CD14-positive monocyte (primary cell): Measurements from ENCODE around the gene SHROOM2. TPM values are rescaled to one million over a fixed set of nuclear protein-coding genes. Genes with fewer than 3 reads are reported as not detected.

Experiments
- DNase-seq, 3 donors: peaks; one replicate each; pipeline ENCODE4 v3.0.0-alpha.2; 2011 to 2022
- H2AFZ ChIP-seq: 2 replicates; pipeline ENCODE4 v1.6.0; 2012; ENCODE audit warnings: mild to moderate bottlenecking, low read depth, low read length, inconsistent platforms; ENCODE audit not compliant: insufficient read depth, poor library complexity, severe bottlenecking
- H3K27ac ChIP-seq, 2 donors: 1 replicate in 1 of 2; 2 replicates in 1 of 2; pipeline ENCODE4 v1.5.1; 2012 to 2013; ENCODE audit warnings: low read length in 2 of 2, control low read depth in 1 of 2, inconsistent platforms in 1 of 2, low read depth in 1 of 2, mild to moderate bottlenecking in 1 of 2
- H3K27me3 ChIP-seq, 2 donors: one replicate each; pipeline versions ENCODE4 v1.6.0 to v1.6.1; 2011 to 2013; ENCODE audit warnings: low read length in 2 of 2; ENCODE audit not compliant: control insufficient read depth in 2 of 2, insufficient read depth in 2 of 2
- H3K36me3 ChIP-seq, 2 donors: replicated peaks in 1 of 2; 1 replicate in 1 of 2; 2 replicates in 1 of 2; pipeline versions ENCODE4 v1.5.1 to v1.6.1; 2012 to 2013; ENCODE audit warnings: low read length in 2 of 2, control low read depth in 1 of 2, inconsistent platforms in 1 of 2, mild to moderate bottlenecking in 1 of 2; ENCODE audit not compliant: insufficient read depth in 2 of 2, control insufficient read depth in 1 of 2
- H3K4me1 ChIP-seq, 2 donors: 1 replicate in 1 of 2; 2 replicates in 1 of 2; pipeline versions ENCODE4 v1.5.1 to v1.6.1; 2012 to 2013; ENCODE audit warnings: low read length in 2 of 2, control low read depth in 1 of 2, inconsistent platforms in 1 of 2, mild to moderate bottlenecking in 1 of 2, moderate library complexity in 1 of 2; ENCODE audit not compliant: insufficient read depth in 2 of 2, control insufficient read depth in 1 of 2
- H3K4me2 ChIP-seq: replicated peaks from 2 replicates; pipeline ENCODE3; 2012; ENCODE audit warnings: low read length, moderate library complexity, mild to moderate bottlenecking; ENCODE audit not compliant: poor library complexity, severe bottlenecking; ENCODE audit errors: extremely low read depth
- H3K4me3 ChIP-seq, 3 experiments: fragments of 200-600 bp in 1 of 3; sonication (generic) in 1 of 3; replicated peaks in 1 of 3; 1 replicate in 2 of 3; 2 replicates in 1 of 3; pipeline ENCODE4 v1.5.1; 2011 to 2013; ENCODE audit warnings: low read length in 3 of 3, mild to moderate bottlenecking in 3 of 3, control low read depth in 2 of 3, low read depth in 2 of 3, inconsistent platforms in 1 of 3, moderate library complexity in 1 of 3
- H3K79me2 ChIP-seq: 2 replicates; pipeline ENCODE4 v1.6.0; 2012; ENCODE audit warnings: mild to moderate bottlenecking, control low read depth, inconsistent platforms, low read length, moderate library complexity; ENCODE audit not compliant: insufficient read depth
- H3K9ac ChIP-seq: 2 replicates; pipeline ENCODE4 v1.6.0; 2017; ENCODE audit warnings: low read length, mild to moderate bottlenecking; ENCODE audit not compliant: insufficient read depth, poor library complexity, severe bottlenecking
- H3K9me3 ChIP-seq, 2 donors: replicated peaks in 1 of 2; 1 replicate in 1 of 2; 2 replicates in 1 of 2; pipeline versions ENCODE4 v1.5.1 to v1.6.1; 2012 to 2013; ENCODE audit warnings: low read length in 2 of 2, control low read depth in 1 of 2; ENCODE audit not compliant: control insufficient read depth in 1 of 2, insufficient read depth in 1 of 2
- H4K20me1 ChIP-seq: 2 replicates; pipeline ENCODE4 v1.6.0; 2012; ENCODE audit warnings: mild to moderate bottlenecking, low read length, control low read depth, moderate library complexity; ENCODE audit not compliant: insufficient read depth
- H3K27ac Mint-ChIP-seq, 7 donors: one replicate each; pipeline ENCODE4 v1.8.0; 2020; ENCODE audit warnings: mild to moderate bottlenecking in 7 of 7, mixed read lengths in 7 of 7, moderate library complexity in 6 of 7, inconsistent platforms in 2 of 7
- H3K27me3 Mint-ChIP-seq, 3 donors: one replicate each; pipeline ENCODE4 v1.8.0; 2021 to 2022; ENCODE audit warnings: low read depth in 3 of 3, mild to moderate bottlenecking in 3 of 3, mixed read lengths in 3 of 3, moderate library complexity in 3 of 3, inconsistent platforms in 1 of 3
- H3K36me3 Mint-ChIP-seq, 2 donors: one replicate each; pipeline ENCODE4 v1.8.0; 2020; ENCODE audit warnings: mixed read lengths in 2 of 2, inconsistent platforms in 1 of 2, mild to moderate bottlenecking in 1 of 2
- H3K4me1 Mint-ChIP-seq: one replicate; pipeline ENCODE4 v1.8.0; 2020; ENCODE audit warnings: mild to moderate bottlenecking, mixed read lengths
- H3K4me3 Mint-ChIP-seq, 2 donors: one replicate each; pipeline ENCODE4 v1.8.0; 2020; ENCODE audit warnings: mild to moderate bottlenecking in 2 of 2, mixed read lengths in 2 of 2, moderate library complexity in 1 of 2
- H3K9me3 Mint-ChIP-seq, 7 donors: one replicate each; pipeline ENCODE4 v1.8.0; 2020 to 2022; ENCODE audit warnings: mixed read lengths in 7 of 7, mild to moderate bottlenecking in 6 of 7, moderate library complexity in 6 of 7, inconsistent platforms in 2 of 7
- CTCF ChIP-seq: fragments of 200-600 bp; IDR thresholded peaks from one replicate; pipeline ENCODE4 v1.8.0; 2022; ENCODE audit warnings: antibody characterized with exemption, mild to moderate bottlenecking
- WGBS: methylation state at CpG from one replicate; pipeline ENCODE4 v1.1.5; 2013; ENCODE audit warnings: missing lambda C conversion rate; ENCODE audit not compliant: insufficient coverage; 5-methylcytosine and 5-hydroxymethylcytosine counted together
- intact Hi-C, 2 donors: fragments of 100-400 bp; cut with micrococcal nuclease; formaldehyde crosslinking; loops; one replicate each; pipeline versions ENCODE4 v1.15.0 to v1.15.1; 2023
- polyA plus RNA-seq, 3 donors: library from polyadenylated mRNA; depleted of rRNA in 1 of 3; unstranded in 2 of 3; stranded (reverse) in 1 of 3; fragments of 300-500 nt in 2 of 3; fragments of >200 nt in 1 of 3; fragmentation: Illumina TruSeq in 2 of 3; gene quantifications; 1 replicate in 2 of 3; 2 replicates in 1 of 3; pipeline ENCODE4 v1.2.3, GENCODE V29; 2012 to 2021
- small RNA-seq: library from RNA; depleted of rRNA; stranded (forward); fragments of <200 nt; gene quantifications from one replicate; pipeline ENCODE3, GENCODE V24; 2012; ENCODE audit warnings: low read depth; ENCODE audit not compliant: insufficient read length

The SHROOM2 gene
- polyA plus RNA-seq, 3 donors, result not detected

- no peak for TF ChIP-seq CTCF
- H3K4me2 ChIP-seq, result no peak overlapping the region
- intact Hi-C loops, result loop anchor here in 1 of 2 donors (5.0 to 10.0 kb wide), 2 partner anchors 120 to 122 kb away; no protein-coding TSS in a partner anchor
Observed at GRCh38 chrX:9997041-9997440, 210.8 kb downstream of the SHROOM2 start.

GRCh38 chrX:9997524-9997923, 211.3 kb downstream of the SHROOM2 start:
- Mint-ChIP-seq H3K36me3 (no peaks in the 10 kb centered on the region), H3K27ac (no peak overlapping the region), H3K27me3 (peaks cover 0 to 12% (median 0%) of the 10 kb centered on the region in 3 donors), H3K9me3 (peaks cover 0 to 6% (median 1%) of the 10 kb centered on the region in 7 donors), H3K4me1 (peaks cover 4% of the 10 kb centered on the region), H3K4me3 (no peak overlapping the region)
- Histone ChIP-seq H3K4me1 (no peaks in the 10 kb centered on the region), H3K9me3 (no peaks in the 10 kb centered on the region), H3K36me3 (no peaks in the 10 kb centered on the region), H3K9ac (no peak overlapping the region), H2AFZ (no peak overlapping the region), H3K27me3 (no peaks in the 10 kb centered on the region), H3K4me3 (no peak overlapping the region), H3K79me2 (no peaks in the 10 kb centered on the region), H3K4me2 (no peak overlapping the region), H3K27ac (no peak overlapping the region), H4K20me1 (no peaks in the 10 kb centered on the region)
- TF ChIP-seq CTCF, result no peak
- WGBS, result 75% methylated on average over 2 of the region's 8 CpGs
- no peak for DNase-seq
- intact Hi-C loops, result loop anchor here in 1 of 2 donors (5.0 to 10.0 kb wide), 2 partner anchors 120 to 123 kb away; no protein-coding TSS in a partner anchor

More at GRCh38 chrX:9997041-9997440, 210.8 kb downstream of the SHROOM2 start:
- no peaks in the 10 kb centered on the region for H3K79me2 ChIP-seq
- no peaks in the 10 kb centered on the region for H3K4me1 ChIP-seq
- H3K36me3 ChIP-seq, result no peaks in the 10 kb centered on the region
- no CpG with 5 or more reads among the region's 9 CpGs for WGBS
- no peaks in the 10 kb centered on the region for H4K20me1 ChIP-seq
- H3K27ac Mint-ChIP-seq, result no peak overlapping the region
- no peak for DNase-seq
- H3K27me3 Mint-ChIP-seq, result peaks cover 0 to 12% (median 0%) of the 10 kb centered on the region in 3 donors
- H3K27ac ChIP-seq, result no peak overlapping the region
- H3K27me3 ChIP-seq, result no peaks in the 10 kb centered on the region
- no peak overlapping the region for H3K4me3 ChIP-seq
- H2AFZ ChIP-seq, result no peak overlapping the region
- no peaks in the 10 kb centered on the region for H3K9me3 ChIP-seq
- H3K36me3 Mint-ChIP-seq, result no peaks in the 10 kb centered on the region
- peaks cover 0 to 10% (median 0%) of the 10 kb centered on the region in 7 donors for H3K9me3 Mint-ChIP-seq
- H3K9ac ChIP-seq, result no peak overlapping the region
- peaks cover 4% of the 10 kb centered on the region for H3K4me1 Mint-ChIP-seq
- H3K4me3 Mint-ChIP-seq, result no peak overlapping the region

Small RNAs within 50 kb of the gene (small RNA-seq; reads per million reads assigned to genes)
- gene RF00019, result not detected

Other genes starting within 250 kb of the SHROOM2 start
- not detected for gene GPR143, start 20.6 kb upstream of the SHROOM2 start, polyA plus RNA-seq
- gene CLDN34, start 180.9 kb downstream of the SHROOM2 start, polyA plus RNA-seq, result not detected